ENCODE data around the gene RBM34.
"Not testable (repeated sequence)": the region's sequence is repeated elsewhere in the genome, so short reads cannot be mapped to it uniquely, and the experiment has no call there.

The RBM34 gene

GRCh38 chr1:235105051-235106043 lies 55.7 kb downstream of the RBM34 start:
- Histone ChIP-seq H3K4me3 (ENCODE audit: low read length) (no peak overlapping the region), H3K4me1 (ENCODE audit: control insufficient read depth, insufficient read depth, low read length) (peaks cover 2% of the 10 kb centered on the region)

GRCh38 chr1:235102993-235103411 lies 58.0 kb downstream of the RBM34 start:
- Histone ChIP-seq H3K4me3 (ENCODE audit: low read length) (no peak overlapping the region), H3K27ac (ENCODE audit: low read depth, low read length) (no peak overlapping the region), H3K36me3 (ENCODE audit: control insufficient read depth, insufficient read depth, low read length) (no peaks in the 10 kb centered on the region), H3K4me1 (ENCODE audit: control insufficient read depth, insufficient read depth, low read length) (peaks cover 2% of the 10 kb centered on the region), H3K27me3 (ENCODE audit: control insufficient read depth, insufficient read depth, low read length) (no peaks in the 10 kb centered on the region), H3K9ac (ENCODE audit: low read length) (no peak overlapping the region)

More at GRCh38 chr1:235105051-235106043, 55.7 kb downstream of the RBM34 start:
- H3K27ac ChIP-seq (ENCODE audit: low read depth, low read length) = no peak overlapping the region
- H3K36me3 ChIP-seq (ENCODE audit: control insufficient read depth, insufficient read depth, low read length) = peaks cover 4% of the 10 kb centered on the region
- no peaks in the 10 kb centered on the region for H3K27me3 ChIP-seq (ENCODE audit: control insufficient read depth, insufficient read depth, low read length)
- no peak overlapping the region for H3K9ac ChIP-seq (ENCODE audit: low read length)

GRCh38 chr1:235102259-235102582 lies 58.8 kb downstream of the RBM34 start:
- Histone ChIP-seq H3K27ac (ENCODE audit: low read depth, low read length) (no peak overlapping the region), H3K4me1 (ENCODE audit: control insufficient read depth, insufficient read depth, low read length) (peaks cover 2% of the 10 kb centered on the region), H3K36me3 (ENCODE audit: control insufficient read depth, insufficient read depth, low read length) (no peaks in the 10 kb centered on the region), H3K9ac (ENCODE audit: low read length) (no peak overlapping the region), H3K4me3 (ENCODE audit: low read length) (no peak overlapping the region), H3K27me3 (ENCODE audit: control insufficient read depth, insufficient read depth, low read length) (no peaks in the 10 kb centered on the region)

- H3K9ac ChIP-seq (ENCODE audit: low read length) = no peak overlapping the region
- no peak overlapping the region for H3K4me3 ChIP-seq (ENCODE audit: low read length)
- H3K27me3 ChIP-seq (ENCODE audit: control insufficient read depth, insufficient read depth, low read length) = no peaks in the 10 kb centered on the region
- no peak overlapping the region for H3K27ac ChIP-seq (ENCODE audit: low read depth, low read length)
- peaks cover 2% of the 10 kb centered on the region for H3K4me1 ChIP-seq (ENCODE audit: control insufficient read depth, insufficient read depth, low read length)
- H3K36me3 ChIP-seq (ENCODE audit: control insufficient read depth, insufficient read depth, low read length) = no peaks in the 10 kb centered on the region
These were observed 59.3 kb downstream of the RBM34 start for GRCh38 chr1:235101558-235102258.

- no peak overlapping the region for H3K4me3 ChIP-seq (ENCODE audit: low read length)
- H3K4me1 ChIP-seq (ENCODE audit: control insufficient read depth, insufficient read depth, low read length) = peaks cover 2% of the 10 kb centered on the region
- no peak overlapping the region for H3K27ac ChIP-seq (ENCODE audit: low read depth, low read length)
These were observed 60.8 kb downstream of the RBM34 start for GRCh38 chr1:235100194-235100772.

GRCh38 chr1:235098991-235099390 lies 62.1 kb downstream of the RBM34 start:
- no peak overlapping the region for H3K9ac ChIP-seq (ENCODE audit: low read length)
- H3K4me3 ChIP-seq (ENCODE audit: low read length) = no peak overlapping the region
- H3K36me3 ChIP-seq (ENCODE audit: control insufficient read depth, insufficient read depth, low read length) = no peaks in the 10 kb centered on the region
- no peaks in the 10 kb centered on the region for H3K27me3 ChIP-seq (ENCODE audit: control insufficient read depth, insufficient read depth, low read length)
- H3K4me1 ChIP-seq (ENCODE audit: control insufficient read depth, insufficient read depth, low read length) = peaks cover 2% of the 10 kb centered on the region
- H3K27ac ChIP-seq (ENCODE audit: low read depth, low read length) = no peak overlapping the region

More at GRCh38 chr1:235100194-235100772, 60.8 kb downstream of the RBM34 start:
- Histone ChIP-seq H3K27me3 (ENCODE audit: control insufficient read depth, insufficient read depth, low read length) (no peaks in the 10 kb centered on the region), H3K9ac (ENCODE audit: low read length) (no peak overlapping the region), H3K36me3 (ENCODE audit: control insufficient read depth, insufficient read depth, low read length) (no peaks in the 10 kb centered on the region)

- Histone ChIP-seq H3K27ac (ENCODE audit: low read depth, low read length) (no peak overlapping the region), H3K4me1 (ENCODE audit: control insufficient read depth, insufficient read depth, low read length) (peaks cover 3% of the 10 kb centered on the region), H3K36me3 (ENCODE audit: control insufficient read depth, insufficient read depth, low read length) (no peaks in the 10 kb centered on the region), H3K9ac (ENCODE audit: low read length) (no peak overlapping the region), H3K4me3 (ENCODE audit: low read length) (no peak overlapping the region), H3K27me3 (ENCODE audit: control insufficient read depth, insufficient read depth, low read length) (no peaks in the 10 kb centered on the region)
These were observed 62.5 kb downstream of the RBM34 start for GRCh38 chr1:235098547-235098946.

- not testable (repeated sequence) for H3K9ac ChIP-seq (ENCODE audit: low read length); H3K36me3 ChIP-seq (ENCODE audit: control insufficient read depth, insufficient read depth, low read length); H3K4me3 ChIP-seq (ENCODE audit: low read length); H3K4me1 ChIP-seq (ENCODE audit: control insufficient read depth, insufficient read depth, low read length); H3K27me3 ChIP-seq (ENCODE audit: control insufficient read depth, insufficient read depth, low read length); H3K27ac ChIP-seq (ENCODE audit: low read depth, low read length)
These were observed 63.5 kb downstream of the RBM34 start for GRCh38 chr1:235097501-235097900.

- H3K27me3 ChIP-seq (ENCODE audit: control insufficient read depth, insufficient read depth, low read length) = no peaks in the 10 kb centered on the region
These were observed 65.0 kb downstream of the RBM34 start for GRCh38 chr1:235095938-235096562.

GRCh38 chr1:235093696-235094592 lies 67.1 kb downstream of the RBM34 start:
- Histone ChIP-seq H3K4me3 (ENCODE audit: low read length) (peak overlapping the region; percentile 26), H3K4me1 (ENCODE audit: control insufficient read depth, insufficient read depth, low read length) (peaks cover 12% of the 10 kb centered on the region), H3K27me3 (ENCODE audit: control insufficient read depth, insufficient read depth, low read length) (no peaks in the 10 kb centered on the region), H3K27ac (ENCODE audit: low read depth, low read length) (no peak overlapping the region), H3K36me3 (ENCODE audit: control insufficient read depth, insufficient read depth, low read length) (no peaks in the 10 kb centered on the region), H3K9ac (ENCODE audit: low read length) (no peak overlapping the region)

More at GRCh38 chr1:235095938-235096562, 65.0 kb downstream of the RBM34 start:
- H3K9ac ChIP-seq (ENCODE audit: low read length) = no peak overlapping the region
- no peak overlapping the region for H3K4me3 ChIP-seq (ENCODE audit: low read length)
- H3K36me3 ChIP-seq (ENCODE audit: control insufficient read depth, insufficient read depth, low read length) = no peaks in the 10 kb centered on the region
- H3K27ac ChIP-seq (ENCODE audit: low read depth, low read length) = no peak overlapping the region
- peaks cover 5% of the 10 kb centered on the region for H3K4me1 ChIP-seq (ENCODE audit: control insufficient read depth, insufficient read depth, low read length)

- H3K4me3 ChIP-seq (ENCODE audit: low read length) = peak overlapping the region; percentile 33
- H3K36me3 ChIP-seq (ENCODE audit: control insufficient read depth, insufficient read depth, low read length) = no peaks in the 10 kb centered on the region
- peaks cover 12% of the 10 kb centered on the region for H3K4me1 ChIP-seq (ENCODE audit: control insufficient read depth, insufficient read depth, low read length)
- H3K27ac ChIP-seq (ENCODE audit: low read depth, low read length) = no peak overlapping the region
- H3K9ac ChIP-seq (ENCODE audit: low read length) = no peak overlapping the region
- no peaks in the 10 kb centered on the region for H3K27me3 ChIP-seq (ENCODE audit: control insufficient read depth, insufficient read depth, low read length)
These were observed 67.9 kb downstream of the RBM34 start for GRCh38 chr1:235093013-235093695.
